Ascending aorta (tissue), 2 donors: Measurements from ENCODE around the gene SND1. TPM values are rescaled to one million over a fixed set of nuclear protein-coding genes. Genes with fewer than 3 reads are reported as not detected.

Experiments
- DNase-seq, 2 donors: peaks; one replicate each; pipeline ENCODE4 v3.0.0-alpha.2; 2019; ENCODE audit warnings: low spot score in 2 of 2
- H3K27ac ChIP-seq, 2 donors: fragments of 200-600 bp; sonication (generic); one replicate each; pipeline ENCODE4 v1.5.1; 2016 to 2017; ENCODE audit warnings: mild to moderate bottlenecking in 1 of 2
- H3K27me3 ChIP-seq: fragments of 200-600 bp; sonication (generic); one replicate; pipeline ENCODE4 v1.5.1; 2017
- H3K36me3 ChIP-seq, 2 donors: fragments of 200-600 bp; sonication (generic); one replicate each; pipeline ENCODE4 v1.5.1; 2016
- H3K4me1 ChIP-seq, 2 donors: fragments of 200-600 bp; sonication (generic); one replicate each; pipeline ENCODE4 v1.5.1; 2016 to 2017; ENCODE audit warnings: mild to moderate bottlenecking in 1 of 2
- H3K4me3 ChIP-seq, 2 donors: fragments of 200-600 bp; sonication (generic); one replicate each; pipeline ENCODE4 v1.5.1; 2016 to 2017; ENCODE audit warnings: mild to moderate bottlenecking in 1 of 2
- H3K9me3 ChIP-seq, 2 donors: fragments of 200-600 bp; sonication (generic); one replicate each; pipeline ENCODE4 v1.5.1; 2016
- CTCF ChIP-seq, 3 experiments: fragments of 200-600 bp in 2 of 3; fragments of 450-650 bp in 1 of 3; sonication (generic) in 2 of 3; IDR thresholded peaks; one replicate each; pipeline ENCODE4 v1.5.1; 2016 to 2019; ENCODE audit warnings: antibody characterized with exemption in 3 of 3, mild to moderate bottlenecking in 1 of 3, moderate library complexity in 1 of 3
- intact Hi-C: fragments of 100-400 bp; cut with DNase I; formaldehyde crosslinking; loops from one replicate; pipeline ENCODE4 v1.15.1; 2023
- total RNA-seq: library from RNA; depleted of rRNA; stranded (reverse); fragments of >200 nt; gene quantifications from one replicate; pipeline ENCODE4 v1.1.0, GENCODE V29; 2016

SND1 gene
- total RNA-seq, 1 donor from 2014 or later = 93.8 TPM

- Histone ChIP-seq H3K27ac (no peak overlapping the region), H3K4me1 (no peaks in the 10 kb centered on the region), H3K4me3 (no peak overlapping the region), H3K36me3 (no peaks in the 10 kb centered on the region), H3K27me3 (no peaks in the 10 kb centered on the region), H3K9me3 (no peaks in the 10 kb centered on the region)
- no peak for TF ChIP-seq CTCF (IDR thresholded peaks at IDR 0.05)
- intact Hi-C loops = no loop called here
- DNase-seq = no peak
These were observed 388.2 kb downstream of the SND1 start for GRCh38 chr7:128040205-128040604.

- TF ChIP-seq CTCF (IDR thresholded peaks at IDR 0.05) = no peak
- no peaks in the 10 kb centered on the region for H3K27me3 ChIP-seq
These were observed 389.2 kb downstream of the SND1 start for GRCh38 chr7:128041203-128041602.

GRCh38 chr7:128042012-128042411, 390.0 kb downstream of the SND1 start:
- no peaks in the 10 kb centered on the region for H3K27me3 ChIP-seq
- intact Hi-C loops = no loop called here
- H3K27ac ChIP-seq = no peak overlapping the region
- H3K4me1 ChIP-seq = no peaks in the 10 kb centered on the region
- DNase-seq = no peak
- no peaks in the 10 kb centered on the region for H3K9me3 ChIP-seq
- no peaks in the 10 kb centered on the region for H3K36me3 ChIP-seq
- H3K4me3 ChIP-seq = no peak overlapping the region
- TF ChIP-seq CTCF (IDR thresholded peaks at IDR 0.05) = no peak

More at GRCh38 chr7:128041203-128041602, 389.2 kb downstream of the SND1 start:
- no peaks in the 10 kb centered on the region for H3K4me1 ChIP-seq
- DNase-seq = no peak
- intact Hi-C loops = no loop called here
- no peaks in the 10 kb centered on the region for H3K9me3 ChIP-seq
- H3K27ac ChIP-seq = no peak overlapping the region
- H3K36me3 ChIP-seq = no peaks in the 10 kb centered on the region
- no peak overlapping the region for H3K4me3 ChIP-seq

GRCh38 chr7:128044064-128044463, 392.1 kb downstream of the SND1 start:
- no peaks in the 10 kb centered on the region for H3K36me3 ChIP-seq
- H3K27ac ChIP-seq = no peak overlapping the region
- no peak for DNase-seq
- no peak for TF ChIP-seq CTCF (IDR thresholded peaks at IDR 0.05)
- no peaks in the 10 kb centered on the region for H3K4me1 ChIP-seq
- no peaks in the 10 kb centered on the region for H3K9me3 ChIP-seq
- no peaks in the 10 kb centered on the region for H3K27me3 ChIP-seq
- no peak overlapping the region for H3K4me3 ChIP-seq
- intact Hi-C loops = no loop called here

- no peak for TF ChIP-seq CTCF (IDR thresholded peaks at IDR 0.05)
- no peaks in the 10 kb centered on the region for H3K27me3 ChIP-seq
- H3K36me3 ChIP-seq = no peaks in the 10 kb centered on the region
These were observed 393.2 kb downstream of the SND1 start for GRCh38 chr7:128045158-128045557.

GRCh38 chr7:128045766-128046165, 393.8 kb downstream of the SND1 start:
- Histone ChIP-seq H3K27ac (no peak overlapping the region), H3K4me1 (no peaks in the 10 kb centered on the region), H3K4me3 (no peak overlapping the region), H3K27me3 (no peaks in the 10 kb centered on the region), H3K9me3 (no peaks in the 10 kb centered on the region), H3K36me3 (no peaks in the 10 kb centered on the region)
- no peak for DNase-seq
- intact Hi-C loops = no loop called here
- no peak for TF ChIP-seq CTCF (IDR thresholded peaks at IDR 0.05)

More at GRCh38 chr7:128045158-128045557, 393.2 kb downstream of the SND1 start:
- no peaks in the 10 kb centered on the region for H3K9me3 ChIP-seq
- H3K27ac ChIP-seq = no peak overlapping the region
- intact Hi-C loops = no loop called here
- no peak overlapping the region for H3K4me3 ChIP-seq
- H3K4me1 ChIP-seq = no peaks in the 10 kb centered on the region
- no peak for DNase-seq
